ENCODE results near the gene FBXW12.

GRCh38 chr3:48352546-48352945, 19.5 kb upstream of the FBXW12 start:
- TF ChIP-seq CTCF (IDR thresholded peaks at IDR 0.05) (no peak), POLR2A (IDR thresholded peaks at IDR 0.05) (no peak)
